ENCODE results near the gene CYP1B1.
A peak's percentile ranks its signal among the peaks of the same experiment; 100 is the strongest.

CYP1B1 gene

DNA sequence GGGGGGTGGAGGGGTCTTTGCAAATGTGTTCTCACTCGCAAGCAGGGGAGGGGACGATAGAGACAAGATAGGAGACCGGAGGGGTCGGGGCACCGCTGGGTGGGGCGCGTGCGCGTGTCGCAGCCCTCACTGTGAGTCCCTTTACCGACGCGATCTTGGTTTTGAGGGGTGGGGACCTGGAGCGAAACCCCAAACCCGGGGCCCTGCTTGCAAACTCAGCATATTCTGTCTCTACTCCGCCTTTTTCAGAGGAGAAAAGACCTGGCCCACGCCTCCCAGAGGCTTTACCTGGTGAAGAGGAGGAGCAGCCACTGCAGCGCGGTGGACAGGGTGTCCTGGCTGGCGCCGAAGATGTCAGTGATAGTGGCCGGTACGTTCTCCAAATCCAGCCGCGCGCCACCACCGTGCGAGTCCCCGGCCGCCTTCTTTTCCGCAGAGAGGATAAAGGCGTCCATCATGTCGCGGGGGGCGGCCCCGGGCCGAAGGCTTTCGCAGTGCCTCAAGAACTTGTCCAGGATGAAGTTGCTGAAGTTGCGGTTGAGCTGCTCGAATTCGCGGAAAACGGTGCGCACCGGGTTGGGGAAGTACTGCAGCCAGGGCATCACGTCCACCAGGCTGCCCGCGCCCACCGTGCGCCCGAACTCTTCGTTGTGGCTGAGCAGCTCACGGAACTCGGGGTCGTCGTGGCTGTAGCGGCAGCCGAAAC lies 1.7 kb downstream of the CYP1B1 start:
- H3K4me1 Mint-ChIP-seq (ENCODE audit: low read depth): peaks cover 31% of the 10 kb centered on the region
- H3K9me3 Mint-ChIP-seq: no peaks in the 10 kb centered on the region
- peaks cover 63% of the 10 kb centered on the region for H3K27me3 Mint-ChIP-seq
- peak overlapping the region; percentile 40 for H3K27ac Mint-ChIP-seq
- peak overlapping the region; percentile 63 for H3K4me3 Mint-ChIP-seq
- H3K36me3 Mint-ChIP-seq (ENCODE audit: low read depth): peaks cover 3% of the 10 kb centered on the region

DNA sequence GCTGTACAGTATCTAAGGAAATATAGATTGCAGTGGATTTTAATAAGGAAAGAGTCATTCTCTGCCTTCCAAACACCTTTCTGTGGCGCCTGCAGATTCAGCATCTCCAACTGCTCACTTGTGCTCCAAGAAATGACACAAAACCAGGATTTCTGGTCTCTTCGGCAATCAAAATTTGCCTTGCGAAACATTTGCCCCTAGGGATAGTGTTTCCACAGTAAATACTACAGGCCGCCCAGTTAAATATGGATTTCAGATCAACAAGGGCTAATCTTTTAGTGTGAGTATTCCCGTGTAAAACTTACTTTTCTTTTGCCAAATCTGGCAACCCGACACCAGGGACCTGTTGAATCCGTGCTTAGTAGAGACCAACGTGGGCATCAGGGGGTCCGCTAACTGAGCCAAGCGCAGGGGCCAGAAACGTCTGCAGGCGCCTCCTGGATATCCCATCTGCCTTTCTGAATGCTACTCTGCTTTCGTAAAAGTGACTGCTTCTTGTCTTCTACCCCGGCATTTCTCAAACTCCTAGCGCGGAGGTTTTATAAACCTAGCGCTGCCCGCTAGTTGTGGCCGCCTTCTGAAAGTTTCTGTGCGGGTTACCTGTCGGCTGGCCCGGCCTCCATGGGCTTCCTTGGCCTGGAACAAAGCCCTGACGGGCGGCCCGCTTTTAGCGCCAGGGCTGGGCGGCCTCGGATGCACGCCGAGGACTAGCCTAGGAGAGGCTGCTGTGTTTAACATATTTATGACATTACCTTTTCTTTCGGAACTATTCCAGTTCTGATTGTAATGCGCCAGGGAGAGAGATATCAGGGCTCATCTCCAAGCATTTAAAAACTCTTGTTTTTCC lies 2.5 kb downstream of the CYP1B1 start:
- Mint-ChIP-seq H3K9me3 (no peaks in the 10 kb centered on the region), H3K27me3 (peaks cover 62% of the 10 kb centered on the region), H3K36me3 (ENCODE audit: low read depth) (peaks cover 3% of the 10 kb centered on the region), H3K4me3 (peak overlapping the region; percentile 63), H3K27ac (peak overlapping the region; percentile 40), H3K4me1 (ENCODE audit: low read depth) (peaks cover 31% of the 10 kb centered on the region)

DNA sequence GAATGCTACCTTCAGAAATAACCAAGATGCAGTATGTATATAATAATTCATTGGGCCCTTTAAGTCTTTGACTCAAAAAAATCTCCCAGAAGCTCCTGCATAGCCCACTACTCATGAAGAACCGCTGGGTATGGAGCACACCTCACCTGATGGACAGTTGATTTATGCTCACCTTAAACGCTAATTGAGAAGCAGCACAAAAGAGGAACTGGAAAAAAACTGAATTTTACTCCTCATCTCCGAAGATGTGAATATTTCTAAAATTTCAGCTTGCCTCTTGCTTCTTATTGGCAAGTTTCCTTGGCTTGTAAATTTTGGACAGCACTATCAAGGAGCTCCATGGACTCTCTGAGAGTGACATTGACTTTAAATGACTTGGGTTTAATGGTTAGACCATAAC lies 5.5 kb downstream of the CYP1B1 start:
- Mint-ChIP-seq H3K4me1 (ENCODE audit: low read depth) (peaks cover 14% of the 10 kb centered on the region), H3K9me3 (no peaks in the 10 kb centered on the region), H3K27me3 (peaks cover 50% of the 10 kb centered on the region), H3K4me3 (no peak overlapping the region), H3K27ac (no peak overlapping the region), H3K36me3 (ENCODE audit: low read depth) (no peaks in the 10 kb centered on the region)

DNA sequence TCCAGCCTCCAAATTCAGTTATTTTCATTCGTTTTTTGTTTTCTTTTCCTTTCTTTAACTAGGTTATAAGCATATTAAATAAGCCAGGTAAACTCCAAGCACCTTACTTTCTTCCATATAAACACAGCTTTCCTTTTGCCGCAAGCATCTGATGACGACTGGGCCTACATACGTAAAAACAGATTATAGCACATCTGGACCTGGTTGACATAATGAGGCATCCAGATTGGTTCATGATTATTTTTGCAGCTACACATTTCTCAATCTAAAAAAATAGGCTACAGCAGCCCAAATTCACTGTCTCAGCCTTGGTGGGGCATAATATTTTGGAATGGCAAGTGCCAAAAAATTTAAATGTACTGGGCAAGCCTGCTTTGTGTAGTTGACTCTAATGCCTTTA lies 7.7 kb downstream of the CYP1B1 start:
- Mint-ChIP-seq H3K27ac (no peak overlapping the region), H3K27me3 (peaks cover 36% of the 10 kb centered on the region), H3K36me3 (ENCODE audit: low read depth) (no peaks in the 10 kb centered on the region), H3K4me1 (ENCODE audit: low read depth) (no peaks in the 10 kb centered on the region), H3K9me3 (no peaks in the 10 kb centered on the region), H3K4me3 (no peak overlapping the region)

DNA sequence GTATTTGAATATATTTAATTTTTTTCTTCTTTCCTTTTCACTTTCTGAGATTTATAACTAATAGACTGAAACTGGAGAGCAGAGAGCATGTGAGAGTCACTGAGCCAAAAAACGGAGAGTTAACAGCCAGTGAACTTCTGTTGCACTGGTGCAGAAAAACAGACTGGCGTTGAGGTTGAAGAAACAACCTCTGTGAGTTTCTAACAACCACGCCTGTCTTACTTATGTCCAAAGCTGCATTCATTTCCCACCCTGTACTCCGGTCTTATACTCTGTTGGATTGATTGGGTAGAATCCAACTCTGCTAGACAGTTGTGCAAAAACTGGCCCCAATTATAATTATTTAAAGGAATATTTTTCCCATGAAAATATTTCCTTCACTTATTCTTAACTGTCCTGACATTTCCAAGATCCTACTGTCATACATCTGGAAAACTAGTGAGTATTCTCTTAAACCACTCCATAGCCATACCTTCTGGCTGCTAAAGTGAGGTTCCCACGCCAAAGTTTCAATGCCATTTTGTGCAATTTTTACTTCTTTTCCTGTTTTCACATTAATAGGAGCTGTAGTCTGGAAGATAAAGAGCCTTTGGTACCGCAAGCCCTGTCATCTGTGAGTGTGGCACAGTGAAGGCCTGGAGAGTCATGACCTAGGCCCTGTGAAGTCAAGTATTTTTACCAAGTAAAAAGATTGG lies 9.4 kb downstream of the CYP1B1 start:
- Mint-ChIP-seq H3K27ac (no peak overlapping the region), H3K36me3 (ENCODE audit: low read depth) (no peaks in the 10 kb centered on the region), H3K4me1 (ENCODE audit: low read depth) (no peaks in the 10 kb centered on the region), H3K27me3 (peaks cover 27% of the 10 kb centered on the region), H3K4me3 (no peak overlapping the region), H3K9me3 (no peaks in the 10 kb centered on the region)

DNA sequence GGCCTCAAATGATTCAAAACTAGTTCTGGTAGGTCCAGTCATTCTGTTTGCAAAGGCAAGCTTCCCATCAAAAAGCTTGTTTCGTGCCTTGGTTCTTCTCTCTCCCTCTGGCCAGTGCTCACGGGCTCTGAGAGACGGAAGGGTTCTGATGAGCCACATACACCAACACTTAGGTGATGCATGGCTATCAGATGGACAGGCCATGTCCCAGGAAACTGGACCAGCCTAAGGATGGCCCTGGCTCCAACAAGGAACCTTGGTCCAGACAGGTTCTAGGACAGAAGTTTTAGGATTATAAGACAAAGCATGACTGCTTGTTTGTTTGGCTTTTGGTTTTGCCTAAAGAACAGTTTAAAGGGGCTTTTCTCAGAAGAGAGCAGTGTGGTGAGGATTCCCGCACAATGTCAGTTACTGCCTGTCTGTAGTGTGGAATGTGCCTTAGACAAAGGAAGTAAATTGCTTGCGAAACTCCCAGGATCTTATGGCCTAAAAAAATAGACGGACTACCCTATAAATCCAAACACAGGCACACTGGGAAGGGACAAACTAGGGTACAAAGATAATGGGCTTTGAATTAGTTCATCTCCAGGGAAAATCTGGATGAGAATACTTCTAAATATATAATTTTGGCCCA lies 10.3 kb downstream of the CYP1B1 start:
- no peaks in the 10 kb centered on the region for H3K36me3 Mint-ChIP-seq (ENCODE audit: low read depth)
- peaks cover 20% of the 10 kb centered on the region for H3K27me3 Mint-ChIP-seq
- H3K4me3 Mint-ChIP-seq: no peak overlapping the region
- no peaks in the 10 kb centered on the region for H3K9me3 Mint-ChIP-seq
- H3K4me1 Mint-ChIP-seq (ENCODE audit: low read depth): no peaks in the 10 kb centered on the region
- H3K27ac Mint-ChIP-seq: no peak overlapping the region

DNA sequence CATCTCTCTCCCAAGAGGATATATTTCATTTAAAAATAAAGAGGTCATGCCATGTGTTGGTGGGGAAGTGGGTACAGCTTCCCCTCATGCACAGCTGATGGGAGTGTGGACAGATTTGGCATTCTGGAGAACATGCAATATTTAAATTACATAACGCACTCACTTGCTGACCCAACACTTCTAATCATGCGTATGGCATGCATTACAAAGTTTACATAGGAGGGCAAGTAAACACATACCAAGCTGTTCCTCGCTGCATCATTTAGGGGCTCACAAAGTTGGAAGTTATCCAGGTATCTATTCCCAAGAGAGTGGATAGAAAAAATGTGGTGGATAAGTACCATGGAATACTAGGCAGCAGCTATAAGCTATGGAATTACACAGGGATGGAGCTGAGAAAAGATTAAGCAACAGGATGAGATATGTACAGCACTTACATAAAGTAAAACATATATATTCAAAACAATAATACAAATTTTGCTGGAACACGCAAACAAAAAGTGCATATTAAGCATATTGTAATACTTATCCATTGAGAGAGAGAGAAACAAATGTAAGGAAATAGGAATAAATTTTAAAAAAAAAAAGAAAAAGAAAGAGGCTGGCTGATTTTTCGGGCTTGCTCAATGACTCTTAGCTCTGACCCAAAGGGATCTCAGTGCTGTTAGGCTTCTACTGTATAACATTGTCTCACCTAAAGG lies 11.0 kb downstream of the CYP1B1 start:
- H3K9me3 Mint-ChIP-seq: no peaks in the 10 kb centered on the region
- H3K36me3 Mint-ChIP-seq (ENCODE audit: low read depth): no peaks in the 10 kb centered on the region
- no peak overlapping the region for H3K4me3 Mint-ChIP-seq
- peaks cover 15% of the 10 kb centered on the region for H3K27me3 Mint-ChIP-seq
- H3K4me1 Mint-ChIP-seq (ENCODE audit: low read depth): no peaks in the 10 kb centered on the region
- no peak overlapping the region for H3K27ac Mint-ChIP-seq

DNA sequence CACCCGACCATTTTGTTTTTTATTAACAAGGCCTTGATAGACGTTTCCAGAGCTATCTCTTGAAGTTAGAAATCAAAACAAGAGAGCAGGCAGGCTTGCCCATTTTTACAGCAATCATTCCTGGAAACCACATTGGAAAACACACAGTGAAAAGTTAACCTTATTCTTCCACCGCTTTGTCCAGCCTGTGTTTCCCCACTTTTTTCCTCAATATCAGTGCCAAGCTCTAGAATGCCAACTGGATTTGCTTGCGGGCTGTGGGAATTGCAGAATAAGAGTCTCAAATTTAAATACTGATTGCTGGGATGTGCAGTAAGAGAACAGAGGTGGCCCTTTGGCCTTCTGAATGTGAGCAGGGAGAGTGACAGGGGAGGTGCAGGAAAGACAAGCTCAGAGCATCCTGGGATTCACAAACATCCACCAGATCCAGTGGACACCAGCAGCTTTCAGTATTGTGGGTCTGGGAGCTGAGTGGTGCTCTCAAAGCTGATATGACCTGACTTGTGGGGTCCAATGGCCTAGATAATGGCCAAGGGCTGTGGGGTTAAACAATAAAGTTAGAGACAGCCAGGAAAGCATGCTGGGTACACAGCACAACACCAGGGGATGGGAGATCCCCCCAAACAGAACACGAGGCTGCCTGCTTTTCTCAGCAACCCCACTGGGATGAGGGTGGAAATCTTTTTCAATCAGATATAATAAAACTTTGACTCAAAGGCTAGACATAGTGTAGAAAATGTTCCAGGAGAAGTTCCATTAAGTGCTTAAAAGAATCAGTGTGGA lies 15.5 kb downstream of the CYP1B1 start:
- H3K36me3 Mint-ChIP-seq (ENCODE audit: low read depth): no peaks in the 10 kb centered on the region
- peaks cover 21% of the 10 kb centered on the region for H3K4me1 Mint-ChIP-seq (ENCODE audit: low read depth)
- peaks cover 19% of the 10 kb centered on the region for H3K27me3 Mint-ChIP-seq
- no peaks in the 10 kb centered on the region for H3K9me3 Mint-ChIP-seq
- no peak overlapping the region for H3K4me3 Mint-ChIP-seq
- no peak overlapping the region for H3K27ac Mint-ChIP-seq

DNA sequence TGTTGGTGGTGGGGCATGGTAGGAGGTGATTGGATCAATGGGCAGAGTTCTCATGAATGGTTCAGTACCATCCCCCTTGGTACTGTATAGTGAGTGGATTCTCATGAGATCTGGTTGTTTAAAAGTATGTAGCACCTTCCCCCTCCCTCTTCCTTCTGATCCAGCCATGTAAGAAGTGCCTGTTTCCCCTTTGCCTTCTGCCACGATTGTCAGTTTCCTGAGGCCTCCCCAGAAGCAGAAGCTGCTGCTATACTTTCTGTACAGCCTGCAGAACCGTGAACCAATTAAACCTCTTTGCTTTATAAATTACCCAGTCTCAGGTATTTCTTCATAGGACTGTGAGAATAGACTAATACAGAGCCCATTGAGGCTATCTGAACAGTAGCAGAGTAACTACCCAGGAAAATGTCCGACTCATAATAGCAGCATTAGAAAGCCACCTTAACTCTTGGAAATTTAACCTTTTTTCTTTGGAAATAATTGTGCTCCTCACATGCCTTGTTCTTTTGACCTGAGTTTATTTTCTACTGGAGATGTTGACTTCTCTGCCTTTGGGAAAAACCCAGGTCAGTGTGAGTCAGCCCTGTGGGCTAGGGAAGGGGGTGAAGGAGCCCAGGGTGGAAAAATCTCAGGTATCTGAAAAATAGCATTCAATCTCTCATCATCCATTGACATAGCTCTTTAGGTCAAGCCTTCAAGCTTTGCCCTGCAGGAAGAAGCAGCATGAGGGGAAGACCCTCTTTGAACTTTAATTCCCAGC lies 18.1 kb downstream of the CYP1B1 start:
- Mint-ChIP-seq H3K36me3 (ENCODE audit: low read depth) (no peaks in the 10 kb centered on the region), H3K4me3 (no peak overlapping the region), H3K27me3 (peaks cover 22% of the 10 kb centered on the region), H3K4me1 (ENCODE audit: low read depth) (peaks cover 21% of the 10 kb centered on the region), H3K27ac (no peak overlapping the region), H3K9me3 (no peaks in the 10 kb centered on the region)

DNA sequence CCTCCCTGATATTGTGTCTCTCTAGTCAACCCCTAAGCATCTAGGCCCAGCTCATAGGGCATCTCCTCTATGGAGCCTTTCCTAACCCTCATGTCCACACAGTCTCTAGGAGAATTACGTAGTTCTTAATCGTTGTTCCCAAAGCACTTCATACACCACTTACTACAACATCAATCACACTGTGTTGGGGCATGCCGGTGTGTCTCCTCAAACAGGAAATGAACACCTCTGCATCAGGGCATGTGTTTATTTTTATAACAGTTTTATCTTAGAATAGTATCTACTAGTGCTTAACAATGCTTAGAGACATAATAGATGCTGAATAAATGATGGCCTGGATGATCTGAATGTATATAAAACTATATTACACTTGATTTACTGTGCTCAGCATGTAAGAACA lies 19.7 kb downstream of the CYP1B1 start:
- H3K4me3 Mint-ChIP-seq: no peak overlapping the region
- H3K4me1 Mint-ChIP-seq (ENCODE audit: low read depth): peaks cover 21% of the 10 kb centered on the region
- no peaks in the 10 kb centered on the region for H3K36me3 Mint-ChIP-seq (ENCODE audit: low read depth)
- no peak overlapping the region for H3K27ac Mint-ChIP-seq
- H3K9me3 Mint-ChIP-seq: no peaks in the 10 kb centered on the region
- peaks cover 20% of the 10 kb centered on the region for H3K27me3 Mint-ChIP-seq

DNA sequence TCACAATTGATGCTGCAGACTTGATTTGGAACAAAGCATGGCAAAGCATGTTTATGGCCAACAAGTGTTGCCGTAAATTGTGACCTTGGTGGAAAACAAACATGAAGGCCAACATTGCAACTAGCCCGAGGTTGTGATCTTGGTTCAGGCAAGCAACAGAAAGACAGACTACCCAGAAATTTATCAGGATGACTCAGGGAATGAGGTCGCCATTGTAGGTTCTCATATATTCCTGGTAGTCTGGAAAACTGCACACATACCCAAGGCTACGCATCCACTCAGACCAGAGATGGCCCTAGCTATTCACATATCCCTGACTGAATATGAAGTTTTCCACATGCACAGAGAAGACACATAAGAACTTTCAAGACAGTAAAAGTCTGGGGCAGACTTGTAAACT lies 30.1 kb downstream of the CYP1B1 start:
- no peak overlapping the region for H3K27ac Mint-ChIP-seq
- no peak overlapping the region for H3K4me3 Mint-ChIP-seq
- no peaks in the 10 kb centered on the region for H3K4me1 Mint-ChIP-seq (ENCODE audit: low read depth)
- no peaks in the 10 kb centered on the region for H3K36me3 Mint-ChIP-seq (ENCODE audit: low read depth)
- no peaks in the 10 kb centered on the region for H3K9me3 Mint-ChIP-seq
- H3K27me3 Mint-ChIP-seq: peaks cover 40% of the 10 kb centered on the region

DNA sequence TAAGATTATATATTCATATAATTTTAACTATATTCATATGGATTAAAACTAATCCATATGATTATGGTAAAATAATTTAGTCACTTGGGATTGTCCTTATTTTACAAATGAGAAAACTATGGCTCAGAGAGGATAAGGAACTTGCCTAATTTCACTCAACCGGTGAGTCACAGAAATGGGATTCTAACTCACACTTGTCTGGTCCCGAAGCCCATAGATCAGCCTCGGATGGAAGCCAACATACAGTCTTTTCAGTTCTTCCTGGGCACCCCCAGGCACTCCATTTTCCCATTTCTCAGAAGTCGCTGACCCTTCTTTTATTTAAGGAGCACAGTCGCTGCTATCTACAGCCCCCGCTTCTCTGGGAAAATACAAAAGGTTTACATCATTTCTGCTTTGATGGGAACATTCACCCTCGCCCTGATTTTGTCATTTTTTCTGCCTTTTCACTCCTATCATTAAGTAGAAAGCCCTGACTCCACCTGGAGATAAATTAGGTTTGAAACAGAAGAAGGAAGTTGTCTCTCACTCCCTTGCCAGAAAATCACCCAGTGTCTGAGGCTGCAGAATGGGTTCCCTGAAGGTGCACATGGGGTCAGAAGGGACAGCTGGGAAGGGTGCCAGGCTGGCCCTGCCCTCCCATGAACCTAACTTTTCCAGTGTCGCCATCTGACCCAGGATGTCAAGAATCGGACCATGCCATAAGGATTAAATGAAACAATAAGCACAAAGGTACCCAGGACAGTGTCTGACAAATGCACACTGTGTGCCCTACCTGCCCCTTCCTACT lies 36.6 kb downstream of the CYP1B1 start:
- Mint-ChIP-seq H3K27ac (no peak overlapping the region), H3K36me3 (ENCODE audit: low read depth) (no peaks in the 10 kb centered on the region), H3K9me3 (no peaks in the 10 kb centered on the region), H3K4me1 (ENCODE audit: low read depth) (peaks cover 22% of the 10 kb centered on the region), H3K4me3 (no peak overlapping the region), H3K27me3 (peaks cover 67% of the 10 kb centered on the region)

DNA sequence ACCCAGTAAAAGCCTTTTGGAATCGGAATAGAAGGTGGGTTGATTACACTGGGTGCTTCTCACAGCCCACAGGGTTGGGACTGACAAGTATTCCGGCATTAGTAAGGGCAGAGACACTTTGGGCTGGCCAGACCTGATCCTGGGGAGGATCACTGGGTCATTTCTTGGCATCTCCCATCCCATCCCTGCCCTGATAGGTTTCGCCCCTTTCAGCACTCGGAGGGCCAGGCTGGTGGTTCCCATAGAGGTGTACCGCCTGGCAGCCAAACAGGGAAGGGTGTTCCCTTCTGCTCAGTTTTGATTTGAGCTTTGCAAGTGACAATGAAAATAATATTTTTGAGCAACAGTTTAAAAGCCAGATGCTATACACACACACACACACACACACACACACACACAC lies 37.3 kb downstream of the CYP1B1 start:
- Mint-ChIP-seq H3K36me3 (ENCODE audit: low read depth) (no peaks in the 10 kb centered on the region), H3K27me3 (peaks cover 69% of the 10 kb centered on the region), H3K4me1 (ENCODE audit: low read depth) (peaks cover 22% of the 10 kb centered on the region), H3K4me3 (peak overlapping the region; percentile 65), H3K27ac (no peak overlapping the region), H3K9me3 (no peaks in the 10 kb centered on the region)
